Endodermal cell (in vitro differentiated cells): ENCODE measurements around the gene EIF2AK3. TPM values are rescaled to one million over a fixed set of nuclear protein-coding genes. Genes with fewer than 3 reads are reported as not detected.
"Not testable (repeated sequence)": the region's sequence is repeated elsewhere in the genome, so short reads cannot be mapped to it uniquely, and the experiment has no call there.

ENCODE experiments used
- DNase-seq: peaks from one replicate; pipeline ENCODE4 v3.0.0-alpha.2; 2017
- H3K27ac ChIP-seq: 2 replicates; pipeline ENCODE4 v1.5.1; 2013; ENCODE audit warnings: mild to moderate bottlenecking, low read depth, low read length, moderate library complexity
- H3K27me3 ChIP-seq: 2 replicates; pipeline ENCODE4 v1.6.1; 2013; ENCODE audit warnings: mild to moderate bottlenecking, low read length, moderate library complexity; ENCODE audit not compliant: insufficient read depth, control insufficient read depth, poor library complexity, severe bottlenecking
- H3K36me3 ChIP-seq: 2 replicates; pipeline ENCODE4 v1.7.0; 2013; ENCODE audit warnings: mild to moderate bottlenecking, low read length, moderate library complexity; ENCODE audit not compliant: control insufficient read depth, insufficient read depth
- H3K4me1 ChIP-seq: one replicate; pipeline ENCODE4 v1.7.0; 2013; ENCODE audit warnings: low read length; ENCODE audit not compliant: control insufficient read depth, insufficient read depth
- H3K4me3 ChIP-seq: 2 replicates; pipeline ENCODE4 v1.5.1; 2013; ENCODE audit warnings: mild to moderate bottlenecking, low read length, moderate library complexity
- H3K9ac ChIP-seq: 2 replicates; pipeline ENCODE4 v1.6.1; 2013; ENCODE audit warnings: mild to moderate bottlenecking, low read length, moderate library complexity; ENCODE audit not compliant: poor library complexity, severe bottlenecking; ENCODE audit errors: extremely low read depth
- H3K9me3 ChIP-seq: 2 replicates; pipeline ENCODE4 v1.6.1; 2013; ENCODE audit warnings: mild to moderate bottlenecking, low read length, moderate library complexity; ENCODE audit not compliant: control insufficient read depth
- H3K27ac Mint-ChIP-seq: 2 replicates; pipeline ENCODE4 v1.8.0; 2020; ENCODE audit warnings: mixed read lengths
- H3K27me3 Mint-ChIP-seq: 2 replicates; pipeline ENCODE4 v1.8.0; 2021; ENCODE audit warnings: mild to moderate bottlenecking, mixed read lengths; ENCODE audit not compliant: insufficient read depth
- H3K36me3 Mint-ChIP-seq: 2 replicates; pipeline ENCODE4 v1.8.0; 2020; ENCODE audit warnings: low read depth, mixed read lengths
- H3K4me1 Mint-ChIP-seq: 2 replicates; pipeline ENCODE4 v1.8.0; 2020; ENCODE audit warnings: mixed read lengths
- H3K4me3 Mint-ChIP-seq: 2 replicates; pipeline ENCODE4 v1.8.0; 2020; ENCODE audit warnings: mild to moderate bottlenecking, moderate library complexity, mixed read lengths
- H3K9me3 Mint-ChIP-seq: 2 replicates; pipeline ENCODE4 v1.8.0; 2020; ENCODE audit warnings: mild to moderate bottlenecking, mixed read lengths
- WGBS, 2 experiments: methylation state at CpG; one replicate each; pipeline versions ENCODE4 v1.1.5 to v1.1.7; 2013; ENCODE audit warnings: missing lambda C conversion rate in 2 of 2, mixed read lengths in 1 of 2; ENCODE audit not compliant: insufficient coverage in 1 of 2, insufficient read length in 1 of 2; 5-methylcytosine and 5-hydroxymethylcytosine counted together
- total RNA-seq, 2 donors: library from RNA; stranded (reverse); fragmentation: NEBNext Ultra II Directional in 1 of 2; extraction: Animal tissue kit (Norgen Biotek cat#: 25700) in 1 of 2; gene quantifications; 2 replicates in 1 of 2; 3 replicates in 1 of 2; pipeline ENCODE4 v1.2.1, GENCODE V29; 2021
- TF ChIP-seq, protein P1 (sequence below): fragments of 200-600 bp; sonication (generic); conservative IDR thresholded peaks from 2 replicates; pipeline ENCODE4 v1.5.0; 2021; ENCODE audit warnings: antibody characterized with exemption, mild to moderate bottlenecking

Gene EIF2AK3
- total RNA-seq, 2 donors from 2014 or later, result 26.3 to 45.2 TPM

DNA sequence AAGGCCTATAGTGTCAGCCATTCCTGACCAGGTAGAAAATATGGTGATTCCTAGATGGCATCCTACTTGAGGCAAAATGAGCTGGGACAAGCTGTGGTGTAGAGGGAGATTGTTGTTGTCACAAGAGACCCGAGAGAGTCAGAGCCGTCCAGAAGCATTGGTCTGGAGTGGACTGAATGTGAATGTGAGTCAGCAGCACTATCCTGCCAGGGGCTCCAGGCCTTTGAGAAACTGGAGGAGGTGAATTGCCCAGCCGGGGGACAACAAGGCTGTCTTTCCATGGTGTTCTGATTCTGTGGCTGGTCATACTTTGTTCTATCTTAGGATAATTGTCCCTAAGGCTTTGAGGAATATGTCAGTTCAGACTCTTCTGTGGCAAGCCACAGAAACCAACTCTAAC is 29.4 kb upstream of the EIF2AK3 start:
- WGBS, 2 experiments, result 83 to 84% methylated on average over 1 to 3 of the region's 3 CpGs
- H3K4me1 Mint-ChIP-seq, result no peaks in the 10 kb centered on the region
- Histone ChIP-seq H3K27ac (no peak overlapping the region), H3K9ac (no peak overlapping the region), H3K27me3 (no peaks in the 10 kb centered on the region), H3K36me3 (no peaks in the 10 kb centered on the region), H3K4me3 (no peak overlapping the region), H3K4me1 (peaks cover 3% of the 10 kb centered on the region), H3K9me3 (no peaks in the 10 kb centered on the region)
- H3K27me3 Mint-ChIP-seq, result no peaks in the 10 kb centered on the region
- no peak for DNase-seq
- H3K27ac Mint-ChIP-seq, result no peak overlapping the region
- no peaks in the 10 kb centered on the region for H3K36me3 Mint-ChIP-seq
- peaks cover 3% of the 10 kb centered on the region for H3K9me3 Mint-ChIP-seq
- TF ChIP-seq, protein P1, sequence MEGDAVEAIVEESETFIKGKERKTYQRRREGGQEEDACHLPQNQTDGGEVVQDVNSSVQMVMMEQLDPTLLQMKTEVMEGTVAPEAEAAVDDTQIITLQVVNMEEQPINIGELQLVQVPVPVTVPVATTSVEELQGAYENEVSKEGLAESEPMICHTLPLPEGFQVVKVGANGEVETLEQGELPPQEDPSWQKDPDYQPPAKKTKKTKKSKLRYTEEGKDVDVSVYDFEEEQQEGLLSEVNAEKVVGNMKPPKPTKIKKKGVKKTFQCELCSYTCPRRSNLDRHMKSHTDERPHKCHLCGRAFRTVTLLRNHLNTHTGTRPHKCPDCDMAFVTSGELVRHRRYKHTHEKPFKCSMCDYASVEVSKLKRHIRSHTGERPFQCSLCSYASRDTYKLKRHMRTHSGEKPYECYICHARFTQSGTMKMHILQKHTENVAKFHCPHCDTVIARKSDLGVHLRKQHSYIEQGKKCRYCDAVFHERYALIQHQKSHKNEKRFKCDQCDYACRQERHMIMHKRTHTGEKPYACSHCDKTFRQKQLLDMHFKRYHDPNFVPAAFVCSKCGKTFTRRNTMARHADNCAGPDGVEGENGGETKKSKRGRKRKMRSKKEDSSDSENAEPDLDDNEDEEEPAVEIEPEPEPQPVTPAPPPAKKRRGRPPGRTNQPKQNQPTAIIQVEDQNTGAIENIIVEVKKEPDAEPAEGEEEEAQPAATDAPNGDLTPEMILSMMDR, result no peak
- H3K4me3 Mint-ChIP-seq, result no peak overlapping the region

DNA sequence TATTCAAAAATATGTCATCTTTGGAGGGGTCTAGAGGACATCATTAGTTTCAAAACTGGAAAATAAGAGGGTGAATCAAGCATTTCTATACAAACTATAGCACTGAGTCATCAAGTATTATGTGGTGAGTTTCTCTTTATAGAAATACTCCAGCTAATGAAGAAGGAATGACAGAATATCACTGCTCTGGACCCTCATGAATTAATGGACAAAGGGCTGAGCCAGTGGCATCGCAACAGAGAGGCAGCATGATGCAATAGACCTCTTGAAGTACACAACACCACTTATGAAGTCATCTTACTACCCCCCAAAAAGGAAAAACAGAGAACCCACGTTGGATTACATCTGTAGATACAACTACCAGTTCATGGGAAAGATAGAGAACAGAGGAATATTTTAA is 27.4 kb upstream of the EIF2AK3 start:
- 92% methylated on average over 2 of the region's 2 CpGs; no CpG with 5 or more reads in 1 of the 2 experiments for WGBS, 2 experiments

DNA sequence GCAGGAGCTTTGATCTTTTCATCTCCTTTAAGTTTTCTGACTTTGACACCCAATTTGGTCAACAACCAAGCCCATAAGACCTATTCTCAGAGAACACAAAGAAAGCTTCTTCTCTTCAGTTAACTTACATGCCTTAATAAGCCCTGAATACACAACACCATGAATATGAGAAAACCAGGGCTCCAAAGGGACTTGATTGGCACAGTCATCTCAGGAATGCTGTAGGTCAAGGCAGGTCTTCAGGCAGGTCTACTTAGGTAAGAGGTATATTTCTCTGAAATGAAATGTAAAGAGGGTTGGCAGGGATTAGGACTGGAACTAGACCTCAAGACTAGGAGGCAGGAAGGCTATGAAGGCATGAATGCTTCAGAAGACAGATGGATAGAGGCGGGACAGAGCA is 24.4 kb upstream of the EIF2AK3 start:
- DNase-seq, result no peak
- WGBS, 2 experiments, result 85% methylated on average over 1 of the region's 1 CpG; no CpG with 5 or more reads in 1 of the 2 experiments
- no peaks in the 10 kb centered on the region for H3K4me1 Mint-ChIP-seq
- H3K9ac ChIP-seq, result no peak overlapping the region
- H3K4me1 ChIP-seq, result no peaks in the 10 kb centered on the region
- no peaks in the 10 kb centered on the region for H3K9me3 ChIP-seq
- H3K27me3 Mint-ChIP-seq, result no peaks in the 10 kb centered on the region
- no peak overlapping the region for H3K27ac Mint-ChIP-seq
- no peak overlapping the region for H3K4me3 ChIP-seq
- no peak overlapping the region for H3K4me3 Mint-ChIP-seq
- no peaks in the 10 kb centered on the region for H3K36me3 Mint-ChIP-seq
- H3K9me3 Mint-ChIP-seq, result no peaks in the 10 kb centered on the region
- no peaks in the 10 kb centered on the region for H3K27me3 ChIP-seq
- H3K36me3 ChIP-seq, result no peaks in the 10 kb centered on the region
- H3K27ac ChIP-seq, result no peak overlapping the region
- TF ChIP-seq, protein P1, result no peak

More for the DNA sequence above, 27.4 kb upstream of the EIF2AK3 start:
- no peaks in the 10 kb centered on the region for H3K4me1 Mint-ChIP-seq
- H3K9me3 ChIP-seq, result no peaks in the 10 kb centered on the region
- H3K27me3 ChIP-seq, result no peaks in the 10 kb centered on the region
- no peak for DNase-seq
- H3K36me3 ChIP-seq, result no peaks in the 10 kb centered on the region
- no peak overlapping the region for H3K27ac ChIP-seq
- H3K4me3 Mint-ChIP-seq, result no peak overlapping the region
- no peak overlapping the region for H3K9ac ChIP-seq
- H3K27ac Mint-ChIP-seq, result no peak overlapping the region
- no peaks in the 10 kb centered on the region for H3K9me3 Mint-ChIP-seq
- H3K4me1 ChIP-seq, result peaks cover 3% of the 10 kb centered on the region
- TF ChIP-seq, protein P1, result no peak
- H3K4me3 ChIP-seq, result no peak overlapping the region
- no peaks in the 10 kb centered on the region for H3K27me3 Mint-ChIP-seq
- no peaks in the 10 kb centered on the region for H3K36me3 Mint-ChIP-seq

DNA sequence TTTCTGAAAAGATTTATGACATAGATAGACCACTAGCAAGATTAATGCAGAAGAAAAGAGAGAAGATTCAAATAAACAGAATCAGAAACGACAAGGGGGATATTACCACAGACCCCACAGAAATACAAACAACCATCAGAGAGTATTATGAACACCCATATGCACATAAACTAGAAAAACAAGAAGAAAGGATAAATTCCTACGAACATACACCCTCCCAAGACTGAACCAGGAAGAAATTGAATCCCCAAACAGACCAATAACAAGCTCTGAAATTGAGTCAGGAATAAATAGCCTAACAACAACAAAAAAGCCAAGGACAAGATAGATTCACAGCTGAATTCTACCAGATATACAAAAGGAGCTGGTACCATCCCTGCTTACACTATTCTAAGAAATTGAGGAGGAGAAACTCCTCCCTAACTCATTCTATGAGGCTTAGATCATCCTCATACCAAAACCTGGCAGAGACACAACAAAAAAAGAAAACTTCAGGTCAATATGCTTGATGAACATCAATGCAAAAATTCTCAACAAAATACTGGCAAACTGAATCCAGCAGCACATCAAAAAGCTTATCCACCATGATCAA is 18.1 kb upstream of the EIF2AK3 start:
- DNase-seq, H3K9me3 ChIP-seq, H3K36me3 Mint-ChIP-seq, H3K9ac ChIP-seq, H3K4me1 Mint-ChIP-seq, H3K27me3 ChIP-seq, H3K27me3 Mint-ChIP-seq, H3K9me3 Mint-ChIP-seq, H3K36me3 ChIP-seq, H3K4me3 ChIP-seq, H3K27ac Mint-ChIP-seq, H3K27ac ChIP-seq, H3K4me1 ChIP-seq, H3K4me3 Mint-ChIP-seq: not testable (repeated sequence)
- WGBS, 2 experiments, result 87% methylated on average over 2 of the region's 2 CpGs; no CpG with 5 or more reads in 1 of the 2 experiments
